ENCODE data around the gene TBPL1.
A peak's percentile ranks its signal among the peaks of the same experiment; 100 is the strongest.

The TBPL1 gene

DNA sequence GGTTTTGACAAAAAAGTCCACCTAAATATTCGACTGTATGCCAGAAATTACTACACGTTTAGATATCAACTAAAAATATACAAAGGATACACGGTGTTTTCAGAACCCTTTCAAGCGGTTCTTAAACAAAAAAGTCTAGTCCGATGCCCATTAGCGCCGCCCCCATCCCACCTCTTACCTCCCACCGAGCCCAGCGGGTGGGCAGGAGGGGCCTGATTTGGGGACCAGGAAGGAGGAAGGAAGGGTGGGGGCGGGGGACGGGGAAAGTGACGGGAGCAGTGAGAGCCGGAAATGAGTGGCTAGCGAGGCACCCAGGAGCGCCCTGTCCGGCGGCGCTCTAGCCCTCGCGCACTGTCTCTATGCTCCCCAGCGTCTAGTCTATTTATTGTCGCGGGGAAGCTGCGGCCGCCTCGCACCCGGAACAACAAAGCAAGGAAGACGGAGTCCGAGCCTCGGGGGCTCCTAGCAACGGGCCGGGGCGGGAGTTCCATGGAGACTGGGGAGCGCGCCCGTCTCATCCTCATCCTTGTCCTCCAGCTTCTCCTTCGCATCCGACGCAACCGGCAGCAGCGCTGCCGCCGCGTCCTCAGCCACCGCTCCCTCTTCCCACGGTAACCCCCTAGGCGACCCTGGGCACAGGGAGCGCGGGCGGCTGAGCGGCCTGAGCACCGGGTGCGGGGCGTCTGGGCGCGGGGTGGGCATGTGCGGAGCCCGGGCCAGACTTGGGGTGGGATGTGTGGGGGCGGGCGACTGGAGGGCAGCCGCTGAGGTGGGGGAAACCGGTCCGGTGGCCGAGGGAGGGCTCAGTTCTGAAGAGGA, at the start of gene TBPL1:
Gene TBPL1, plus strand, starts transcription at position 410 of the 819 bp plus-strand sequence. CDS start 26,902 bp downstream, outside the sequence.
- no peak for TF ChIP-seq CTCF (IDR thresholded peaks at IDR 0.05; ENCODE audit: low read depth, low read length)

GRCh38 chr6:133903855-133904254, 49.2 kb upstream of the TBPL1 start:
- no peak for DNase-seq (ENCODE audit: extremely low read depth, low read depth)
- no peak for TF ChIP-seq CTCF (IDR thresholded peaks at IDR 0.05; ENCODE audit: low read depth, low read length)

More for the DNA sequence above, at the start of gene TBPL1:
- peak; percentile 89 for DNase-seq (ENCODE audit: extremely low read depth, low read depth)

GRCh38 chr6:133906050-133906449, 47.0 kb upstream of the TBPL1 start:
- no peak for TF ChIP-seq CTCF (IDR thresholded peaks at IDR 0.05; ENCODE audit: low read depth, low read length)
- no peak for DNase-seq (ENCODE audit: extremely low read depth, low read depth)

- peak; percentile 97 for TF ChIP-seq CTCF (IDR thresholded peaks at IDR 0.05; ENCODE audit: low read depth, low read length)
- DNase-seq (ENCODE audit: extremely low read depth, low read depth), result peak; percentile 75
Observed at GRCh38 chr6:133916650-133917151, 36.3 kb upstream of the TBPL1 start.

GRCh38 chr6:133917781-133918180, 35.2 kb upstream of the TBPL1 start:
- no peak for DNase-seq (ENCODE audit: extremely low read depth, low read depth)
- TF ChIP-seq CTCF (IDR thresholded peaks at IDR 0.05; ENCODE audit: low read depth, low read length), result no peak

DNA sequence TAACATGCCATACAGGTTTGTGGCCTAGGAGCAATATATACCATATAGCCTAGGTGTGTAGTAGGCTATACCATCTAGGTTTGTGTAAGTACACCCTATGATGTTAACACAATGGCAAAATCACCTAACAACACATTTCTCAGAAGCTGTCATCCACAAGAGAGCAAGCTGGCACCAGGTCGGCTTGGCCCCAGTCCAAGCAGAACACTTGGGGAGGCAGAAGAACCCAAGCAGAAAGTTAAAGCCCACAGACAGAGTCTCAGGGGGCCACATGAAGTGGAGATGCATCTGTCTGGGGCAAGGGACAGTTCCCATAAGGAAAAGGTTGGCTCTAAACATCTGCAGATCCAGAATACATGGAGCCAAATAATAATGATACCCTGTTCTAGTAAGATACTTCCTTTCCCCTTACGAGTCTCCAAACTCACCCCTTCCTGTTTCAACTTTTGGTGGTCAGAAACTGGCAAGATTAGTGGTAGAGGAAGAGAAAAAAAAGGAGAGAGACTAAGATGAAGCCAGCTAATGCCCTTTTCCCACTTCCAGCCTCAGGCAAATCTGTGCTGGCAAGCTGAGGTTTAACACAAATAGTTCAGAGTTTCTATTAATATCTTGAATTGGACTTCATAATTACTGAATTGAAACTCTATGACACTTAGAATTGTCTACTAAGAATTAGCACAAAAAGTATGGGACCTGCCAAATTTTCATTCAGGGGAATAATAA, 34.7 kb upstream of the TBPL1 start:
- no peak for DNase-seq (ENCODE audit: extremely low read depth, low read depth)
- TF ChIP-seq CTCF (IDR thresholded peaks at IDR 0.05; ENCODE audit: low read depth, low read length), result no peak

GRCh38 chr6:133919362-133919761, 33.7 kb upstream of the TBPL1 start:
- no peak for TF ChIP-seq CTCF (IDR thresholded peaks at IDR 0.05; ENCODE audit: low read depth, low read length)
- no peak for DNase-seq (ENCODE audit: extremely low read depth, low read depth)

Data from AG09319 (cell line).